Nucleus accumbens (tissue), 56 donors: Measurements from ENCODE around the gene ZNF805.
"Not testable (repeated sequence)": the region's sequence is repeated elsewhere in the genome, so short reads cannot be mapped to it uniquely, and the experiment has no call there.

Experiments
- DNase-seq, 56 donors: peaks; one replicate each; lab custom pipeline; 2025; lab: John Stamatoyannopoulos, UW

The ZNF805 gene

DNA sequence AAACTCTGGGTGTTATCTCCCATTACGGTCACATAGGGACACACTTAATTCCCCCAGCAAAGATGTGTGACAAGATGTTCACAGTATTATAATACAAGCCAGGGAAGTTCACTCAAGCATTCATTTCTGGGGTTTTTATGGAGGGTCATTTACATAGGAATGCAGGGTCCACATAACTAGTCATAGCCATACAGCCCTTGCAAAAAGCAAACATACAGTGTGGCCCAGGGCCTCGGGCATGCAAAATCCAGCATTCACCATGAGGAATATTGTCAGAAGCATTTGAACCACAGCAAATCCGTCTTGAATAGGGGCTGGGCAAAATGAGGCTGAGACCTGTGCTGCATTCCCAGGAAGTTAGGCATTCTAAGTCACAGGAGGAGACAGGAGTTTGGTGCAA lies 26.9 kb downstream of the ZNF805 start:
- no peak for DNase-seq

DNA sequence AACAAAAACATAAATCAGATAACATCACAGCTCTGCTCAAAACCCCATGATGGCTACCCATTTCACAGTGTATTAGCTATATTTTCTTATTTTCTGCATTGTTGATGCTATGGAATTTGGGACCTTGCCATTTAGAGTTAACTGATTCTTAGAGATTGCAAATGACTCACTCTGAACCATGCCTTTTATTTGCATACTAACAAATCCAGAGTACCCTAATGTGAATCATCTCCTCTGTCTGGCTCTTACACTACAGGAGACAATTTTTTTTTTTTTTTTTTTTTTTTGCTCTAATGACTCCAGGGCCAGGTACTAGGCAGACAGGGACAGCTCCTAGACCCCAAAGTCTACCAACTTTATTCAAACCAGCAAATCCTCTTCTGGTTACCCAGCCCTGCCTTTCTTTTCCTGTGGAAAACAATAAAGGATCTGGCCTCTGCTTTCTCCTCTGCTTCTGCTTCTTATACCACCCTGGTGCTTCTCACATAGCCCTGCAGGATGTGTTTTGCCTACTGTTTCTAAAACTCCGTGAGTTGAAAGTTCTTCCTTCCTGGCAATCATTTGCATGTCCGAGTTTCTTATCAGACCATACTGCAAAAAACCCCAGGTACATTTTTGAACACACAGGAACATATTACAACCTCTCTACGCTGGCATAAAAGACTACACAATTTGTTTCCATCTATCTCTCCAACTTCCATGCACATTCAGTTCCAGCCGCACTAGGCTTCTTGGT lies 29.3 kb downstream of the ZNF805 start:
- no peak for DNase-seq

DNA sequence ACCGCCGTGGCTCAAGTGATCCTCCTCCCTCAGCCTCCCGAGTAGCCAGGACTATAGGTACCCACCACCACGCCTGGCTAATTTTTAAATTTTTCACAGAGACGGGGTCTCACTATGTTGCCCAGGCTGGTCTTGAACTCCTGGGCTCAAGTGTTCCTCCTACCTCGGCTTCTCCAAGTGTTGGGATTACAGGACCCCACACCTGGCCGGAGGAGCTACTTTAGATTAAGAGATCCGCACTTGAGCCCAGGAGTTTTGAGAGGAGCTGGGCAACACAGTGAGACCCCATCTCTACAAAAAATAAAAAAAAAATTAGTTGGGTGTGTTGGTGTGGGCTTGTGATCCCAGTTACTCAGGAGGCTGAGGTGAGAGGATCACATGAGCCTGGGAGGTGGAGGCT lies 30.8 kb downstream of the ZNF805 start:
- no peak for DNase-seq

DNA sequence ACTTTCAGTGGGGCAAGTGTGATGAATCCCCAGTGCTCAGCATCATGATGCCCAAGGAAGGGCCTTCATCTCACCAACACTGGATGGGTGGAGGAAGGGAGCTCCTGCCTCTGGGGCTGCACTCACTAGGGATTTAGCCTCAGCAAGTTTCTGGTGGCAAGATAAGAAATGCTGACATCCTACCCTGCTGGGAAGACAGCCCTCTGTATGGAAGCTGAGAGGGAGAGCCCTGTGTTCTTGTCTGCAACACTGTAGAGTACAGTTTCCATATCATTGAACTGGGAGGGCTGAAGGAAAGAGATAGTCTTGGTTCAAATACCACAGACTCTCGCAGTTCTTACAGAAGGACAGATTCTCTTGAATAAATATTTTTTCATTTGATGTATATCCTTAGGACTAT lies 32.6 kb downstream of the ZNF805 start:
- no peak for DNase-seq

- DNase-seq = no peak
Measured at GRCh38 chr19:57276430-57276829, 36.0 kb downstream of the ZNF805 start.

DNA sequence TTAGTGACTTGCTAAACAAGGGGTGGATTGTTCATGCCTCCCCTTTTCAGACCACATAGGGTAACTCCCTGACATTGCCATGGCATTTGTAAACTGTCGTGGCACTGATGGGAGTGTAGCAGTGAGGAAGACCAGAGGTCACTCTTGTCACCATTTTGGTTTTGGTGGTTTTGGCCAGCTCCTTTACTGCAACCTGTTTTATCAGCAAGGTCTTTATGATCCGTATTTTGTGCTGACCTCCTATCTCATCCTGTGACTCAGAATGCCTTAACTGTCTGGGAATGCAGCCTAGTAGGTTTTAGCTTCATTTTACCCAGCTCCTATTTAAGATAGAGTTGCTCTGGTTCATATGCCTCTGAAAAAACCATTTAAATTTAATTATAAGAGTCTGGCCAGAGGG lies 38.0 kb downstream of the ZNF805 start:
- not testable (repeated sequence) for DNase-seq

DNA sequence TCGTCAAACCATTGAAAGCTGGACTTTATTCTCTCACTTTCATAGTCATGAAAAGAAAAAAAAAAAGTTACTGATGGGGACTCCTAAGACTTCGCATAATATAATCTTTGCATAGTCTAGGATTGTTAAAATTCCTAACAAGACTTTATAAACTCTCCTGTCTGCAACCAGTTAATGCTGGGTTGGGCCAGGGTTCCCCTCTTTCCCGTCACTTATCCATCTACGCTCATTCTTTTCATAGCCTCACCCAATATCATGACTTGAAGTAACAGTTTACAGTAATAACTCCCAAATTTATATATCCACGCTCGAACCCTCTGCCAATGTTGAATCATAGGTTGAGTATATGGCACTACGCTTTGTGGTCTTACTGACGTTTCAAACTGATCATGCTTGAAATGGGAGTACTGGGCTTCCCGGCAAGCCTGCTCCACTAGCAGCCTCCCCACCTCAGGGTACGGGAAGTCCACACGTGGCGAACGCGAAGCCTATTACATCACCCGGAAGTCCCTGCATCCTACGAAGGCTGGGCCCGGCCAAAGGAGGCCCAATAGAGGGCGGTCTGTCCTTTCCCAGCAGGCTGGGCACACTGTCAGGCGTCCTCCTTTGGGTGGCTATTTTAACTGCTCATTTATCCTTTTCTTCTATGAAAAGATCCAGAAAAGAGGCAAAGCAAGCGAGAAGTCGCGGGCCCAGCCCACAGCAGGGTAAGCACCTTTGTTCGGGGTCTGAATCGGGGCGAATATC lies 39.2 kb downstream of the ZNF805 start:
- peak in 53 of 56 donors; percentile 62 to 94 (median 83) for DNase-seq

- peak; percentile 72 to 98 (median 93) for DNase-seq
Measured at GRCh38 chr19:57280165-57280961, 39.9 kb downstream of the ZNF805 start, which contains the start of gene ZNF460. Gene ZNF460 (plus strand): TSS chr19:57280485. CDS start chr19:57280807, 322 bp downstream.

GRCh38 chr19:57280962-57281400 lies 40.5 kb downstream of the ZNF805 start:
- DNase-seq = peak in 2 of 56 donors; percentile 20 to 32

GRCh38 chr19:57282011-57282643 lies 41.7 kb downstream of the ZNF805 start:
- no peak for DNase-seq

- no peak for DNase-seq
Measured at GRCh38 chr19:57288373-57288772, 47.9 kb downstream of the ZNF805 start.

GRCh38 chr19:57290970-57291369 lies 50.5 kb downstream of the ZNF805 start:
- no peak for DNase-seq

DNA sequence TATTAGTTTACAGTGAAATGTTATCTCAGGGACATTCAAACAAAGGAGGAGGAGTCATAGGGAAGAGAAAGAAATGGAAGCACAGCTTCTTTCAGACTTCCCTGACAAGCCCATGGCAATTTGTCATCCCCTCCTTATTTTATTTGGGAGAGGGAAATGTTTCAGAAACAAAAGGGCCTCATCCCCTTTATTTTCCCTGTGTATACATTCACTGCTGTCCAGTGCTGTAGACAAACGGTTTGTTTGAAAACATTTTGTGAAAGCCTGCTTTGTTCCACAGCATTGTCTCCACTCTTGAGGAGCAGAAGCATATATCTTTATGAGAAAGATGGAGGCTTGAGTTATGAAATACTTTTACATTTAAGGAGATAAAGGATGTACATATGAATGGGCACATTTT lies 52.1 kb downstream of the ZNF805 start:
- DNase-seq = no peak

DNA sequence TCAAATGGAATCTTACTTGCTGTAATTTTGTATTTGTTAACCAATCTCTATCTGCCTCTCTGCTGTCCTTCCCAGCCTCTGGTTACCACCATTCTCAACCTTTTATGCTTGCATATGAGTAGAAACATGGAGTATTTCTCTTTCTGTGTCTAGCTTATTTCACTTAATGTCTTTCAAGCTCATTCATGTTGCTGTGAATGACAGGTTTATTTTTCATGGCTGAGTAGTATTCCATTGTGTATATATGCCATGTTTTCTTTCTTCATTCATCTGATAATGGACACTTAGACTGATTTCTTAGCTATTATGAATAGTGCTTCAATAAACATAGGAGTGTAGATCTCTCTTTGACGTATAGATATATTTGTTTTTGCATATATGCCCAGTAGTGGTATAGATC lies 53.3 kb downstream of the ZNF805 start:
- DNase-seq = no peak

GRCh38 chr19:57302020-57302465 lies 61.6 kb downstream of the ZNF805 start:
- peak in 2 of 56 donors; percentile 6 to 11 for DNase-seq

DNA sequence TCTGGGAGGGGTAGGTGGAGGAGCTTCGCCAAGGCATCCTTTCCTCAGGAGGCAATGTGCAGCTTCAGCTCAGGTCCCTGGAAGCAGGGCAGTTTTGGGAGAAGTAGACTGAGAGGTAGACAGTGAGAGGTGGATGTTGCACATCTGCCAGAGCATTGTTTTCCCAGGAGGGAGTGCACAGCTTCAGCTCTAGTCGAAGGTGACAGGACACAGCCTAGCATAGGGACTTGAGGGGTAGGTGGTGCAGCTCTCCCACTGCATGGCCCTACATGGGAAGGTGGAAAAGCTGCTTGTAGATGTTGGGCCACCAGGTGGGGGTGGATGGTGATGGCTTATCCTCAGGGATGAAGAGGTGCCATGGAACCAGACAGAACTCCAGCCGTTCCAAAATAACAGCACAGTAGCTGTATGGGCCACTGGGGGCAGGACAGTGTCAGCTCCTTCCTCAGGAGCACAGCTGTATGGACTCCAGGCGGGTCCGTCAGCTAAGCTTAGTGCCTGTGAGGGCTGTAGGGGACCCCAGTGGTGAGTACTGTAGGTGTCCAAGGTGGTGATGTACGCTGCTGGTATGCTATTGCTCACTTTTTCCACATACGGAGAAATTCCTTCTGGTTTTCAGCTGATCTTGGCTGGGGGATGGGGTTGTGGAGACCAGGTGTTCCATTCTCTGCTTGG lies 62.4 kb downstream of the ZNF805 start:
- DNase-seq = no peak
